ENCODE results near the gene DEK. TPM values are rescaled to one million over a fixed set of nuclear protein-coding genes. Genes with fewer than 3 reads are reported as not detected.

The DEK gene
- polyA plus RNA-seq, 1 donor (not counting 4 experiments of a cell fraction or from before 2014, with no cell fraction given), result 45.0 TPM

GRCh38 chr6:18260448-18261106 is 3.8 kb downstream of the DEK start:
- no peak for TF ChIP-seq EZH2 (IDR thresholded peaks at IDR 0.05; ENCODE audit: low read length)
- TF ChIP-seq CTCF (optimal IDR thresholded peaks at IDR 0.05 in 1 of 3, IDR thresholded peaks at IDR 0.05 in 1 of 3, conservative IDR thresholded peaks at IDR 0.05 in 1 of 3; ENCODE audit: extremely low read depth in 1 of 3, insufficient read depth in 2 of 3, low read length in 3 of 3), result no peak
- peak; percentile 20 for FAIRE-seq
- H3K4me2 ChIP-seq (ENCODE audit: control insufficient read depth, extremely low read depth, insufficient read depth, low read depth, low read length), result peak overlapping the region; percentile 100

GRCh38 chr6:18259675-18260447 is 4.5 kb downstream of the DEK start:
- peak overlapping the region; percentile 100 for H3K4me2 ChIP-seq (ENCODE audit: control insufficient read depth, extremely low read depth, insufficient read depth, low read depth, low read length)
- H3K9me1 ChIP-seq (ENCODE audit: control insufficient read depth, extremely low read depth, insufficient read depth, low read length), result peaks cover 2% of the 10 kb centered on the region
- no peak overlapping the region for H2AFZ ChIP-seq (ENCODE audit: control insufficient read depth, low read length)
- H3K27me3 ChIP-seq (ENCODE audit: control insufficient read depth, extremely low read depth, insufficient read depth, low read length), result no peaks in the 10 kb centered on the region
- H3K27ac ChIP-seq (ENCODE audit: control insufficient read depth, insufficient read depth, low read length), result peak overlapping the region; percentile 76
- FAIRE-seq (no peak), DNase-seq (ENCODE audit: low read depth, low spot score) (no peak)
- peaks cover 10% of the 10 kb centered on the region for H4K20me1 ChIP-seq (ENCODE audit: control insufficient read depth, extremely low read depth, insufficient read depth, low read length)
- peaks cover 5 to 6% of the 10 kb centered on the region in 2 experiments for H3K36me3 ChIP-seq (ENCODE audit: control insufficient read depth in 2 of 2, extremely low read depth in 1 of 2, insufficient read depth in 2 of 2, low read length in 2 of 2)
- peak overlapping the region; percentile 43 for H3K9ac ChIP-seq (ENCODE audit: control insufficient read depth, extremely low read depth, insufficient read depth, low read length)
- H3K4me1 ChIP-seq (ENCODE audit: control insufficient read depth, extremely low read depth, insufficient read depth, low read length), result peaks cover 38% of the 10 kb centered on the region
- H3K4me3 ChIP-seq (ENCODE audit: control insufficient read depth in 2 of 3, extremely low read depth in 1 of 3, insufficient read depth in 2 of 3, low read depth in 1 of 3, low read length in 3 of 3), result peak overlapping the region in 1 of 3 experiments; percentile 3
- peaks cover 82% of the 10 kb centered on the region for H3K79me2 ChIP-seq (ENCODE audit: control insufficient read depth, insufficient read depth, low read length)
- TF ChIP-seq EZH2 (IDR thresholded peaks at IDR 0.05; ENCODE audit: low read length) (no peak), CTCF (optimal IDR thresholded peaks at IDR 0.05 in 1 of 3, IDR thresholded peaks at IDR 0.05 in 1 of 3, conservative IDR thresholded peaks at IDR 0.05 in 1 of 3; ENCODE audit: extremely low read depth in 1 of 3, insufficient read depth in 2 of 3, low read length in 3 of 3) (no peak)
- dilution Hi-C loops (cut with MboI; ENCODE audit: extremely low pct_ligation_motif_present, low sequenced_read_pairs), result no loop called here
- no peaks in the 10 kb centered on the region for H3K9me3 ChIP-seq (ENCODE audit: control insufficient read depth, low read depth, low read length)

More at GRCh38 chr6:18260448-18261106, 3.8 kb downstream of the DEK start:
- H3K9me3 ChIP-seq (ENCODE audit: control insufficient read depth, low read depth, low read length), result peaks cover under 1% of the 10 kb centered on the region
- peak overlapping the region; percentile 76 for H3K27ac ChIP-seq (ENCODE audit: control insufficient read depth, insufficient read depth, low read length)
- no peak overlapping the region for H2AFZ ChIP-seq (ENCODE audit: control insufficient read depth, low read length)
- H3K4me3 ChIP-seq (ENCODE audit: control insufficient read depth in 2 of 3, extremely low read depth in 1 of 3, insufficient read depth in 2 of 3, low read depth in 1 of 3, low read length in 3 of 3), result peak overlapping the region in 2 of 3 experiments; percentile 3 to 6
- peaks cover 10% of the 10 kb centered on the region for H4K20me1 ChIP-seq (ENCODE audit: control insufficient read depth, extremely low read depth, insufficient read depth, low read length)
- DNase-seq (ENCODE audit: low read depth, low spot score), result peak; percentile 36
- peaks cover 1 to 6% of the 10 kb centered on the region in 2 experiments for H3K36me3 ChIP-seq (ENCODE audit: control insufficient read depth in 2 of 2, extremely low read depth in 1 of 2, insufficient read depth in 2 of 2, low read length in 2 of 2)
- H3K9ac ChIP-seq (ENCODE audit: control insufficient read depth, extremely low read depth, insufficient read depth, low read length), result peak overlapping the region; percentile 43
- peaks cover 76% of the 10 kb centered on the region for H3K79me2 ChIP-seq (ENCODE audit: control insufficient read depth, insufficient read depth, low read length)
- dilution Hi-C loops (cut with MboI; ENCODE audit: extremely low pct_ligation_motif_present, low sequenced_read_pairs), result no loop called here
- H3K4me1 ChIP-seq (ENCODE audit: control insufficient read depth, extremely low read depth, insufficient read depth, low read length), result peaks cover 41% of the 10 kb centered on the region
- peaks cover 2% of the 10 kb centered on the region for H3K9me1 ChIP-seq (ENCODE audit: control insufficient read depth, extremely low read depth, insufficient read depth, low read length)
- no peaks in the 10 kb centered on the region for H3K27me3 ChIP-seq (ENCODE audit: control insufficient read depth, extremely low read depth, insufficient read depth, low read length)

Data from keratinocyte (primary cell).